Measurements from ENCODE around the gene CD68.

DNA sequence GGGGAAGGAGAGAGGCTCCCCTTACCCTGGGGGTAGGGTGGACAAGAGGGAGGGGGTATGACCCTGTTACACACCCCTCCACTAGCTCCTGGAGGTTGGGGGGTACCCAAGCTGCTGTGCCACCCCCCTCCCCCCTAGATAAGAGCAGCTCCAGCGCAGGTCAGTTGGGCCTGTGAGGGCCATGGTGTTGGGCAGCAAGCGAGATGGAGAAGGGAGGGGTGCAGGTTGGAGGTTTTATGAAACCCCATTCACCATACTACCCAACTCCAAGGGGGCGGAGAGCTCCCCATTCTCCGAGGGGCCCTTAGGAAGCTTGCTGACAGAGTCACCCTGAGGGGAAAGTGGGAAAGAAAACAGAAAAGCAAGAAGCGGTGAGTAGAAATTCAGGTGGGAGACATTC, 12.2 kb downstream of the CD68 start:
- TF ChIP-seq CTCF (IDR thresholded peaks at IDR 0.05; ENCODE audit: low read depth, low read length): no peak
- no peak for TF ChIP-seq POLR2A (IDR thresholded peaks at IDR 0.05; ENCODE audit: extremely low read depth, insufficient read length)

All from NB4 (cell line).